ENCODE measurements around the gene NFATC2.

Gene NFATC2

GRCh38 chr20:51388227-51388626, 154.3 kb downstream of the NFATC2 start:
- peak; percentile 61 for DNase-seq

DNA sequence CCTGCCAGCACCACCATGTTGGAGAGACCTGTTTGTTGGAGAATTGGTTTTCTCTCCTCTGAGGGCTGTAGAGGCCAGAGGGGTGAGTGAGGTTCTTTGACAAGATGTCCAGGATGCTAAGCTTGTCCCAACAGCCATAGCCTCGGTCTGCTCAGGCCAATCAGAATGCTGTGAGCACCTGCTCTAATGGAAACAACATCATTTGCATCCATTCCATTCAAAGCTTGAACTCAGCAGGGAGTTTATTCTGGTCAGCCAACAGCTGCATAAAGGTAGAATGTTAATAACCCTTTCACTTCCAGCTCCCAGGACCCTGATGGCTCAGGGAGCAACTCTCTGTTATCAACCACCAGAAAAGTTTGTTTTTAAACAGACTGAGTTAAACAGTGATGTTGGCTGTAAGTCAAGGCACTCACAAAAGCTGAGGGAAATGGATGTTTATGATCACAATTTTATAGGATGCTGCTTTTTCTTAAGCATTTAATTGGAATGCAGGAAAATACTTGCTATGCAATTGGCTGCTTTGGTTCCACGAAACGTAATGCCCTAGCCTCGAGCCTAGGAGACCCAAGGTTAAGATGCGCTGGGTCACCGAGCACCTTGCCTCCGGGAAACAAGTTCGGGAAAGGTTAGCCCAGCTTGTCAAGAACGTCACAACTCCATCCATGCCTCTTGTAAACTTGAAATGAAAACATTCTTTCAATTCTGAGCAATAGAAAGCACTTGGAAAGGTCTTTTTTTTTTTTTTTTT, 155.2 kb downstream of the NFATC2 start:
- DNase-seq = no peak

- no peak for DNase-seq
These were observed 155.9 kb downstream of the NFATC2 start for GRCh38 chr20:51386586-51386985.

GRCh38 chr20:51385646-51386530, 156.6 kb downstream of the NFATC2 start:
- peak; percentile 38 for DNase-seq

DNA sequence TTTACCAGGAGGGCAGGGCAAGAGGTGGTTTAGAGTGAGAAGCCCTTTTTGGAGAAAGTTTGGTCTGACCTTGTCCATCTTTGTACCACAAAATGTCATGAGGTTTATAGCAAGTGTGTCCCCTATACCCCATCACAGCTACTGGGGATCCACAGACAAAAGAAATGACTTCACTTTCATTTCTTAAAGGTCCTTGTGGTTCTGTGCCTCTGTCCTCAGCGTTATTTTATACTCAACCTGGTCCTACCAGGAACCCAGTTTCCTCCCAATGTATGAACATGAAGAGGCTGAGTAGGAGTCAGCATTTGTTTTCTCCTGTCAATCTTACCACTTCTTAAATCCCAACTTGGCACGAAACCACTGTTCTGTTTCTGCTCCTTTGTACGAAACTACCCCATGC, 157.6 kb downstream of the NFATC2 start:
- DNase-seq = no peak

DNA sequence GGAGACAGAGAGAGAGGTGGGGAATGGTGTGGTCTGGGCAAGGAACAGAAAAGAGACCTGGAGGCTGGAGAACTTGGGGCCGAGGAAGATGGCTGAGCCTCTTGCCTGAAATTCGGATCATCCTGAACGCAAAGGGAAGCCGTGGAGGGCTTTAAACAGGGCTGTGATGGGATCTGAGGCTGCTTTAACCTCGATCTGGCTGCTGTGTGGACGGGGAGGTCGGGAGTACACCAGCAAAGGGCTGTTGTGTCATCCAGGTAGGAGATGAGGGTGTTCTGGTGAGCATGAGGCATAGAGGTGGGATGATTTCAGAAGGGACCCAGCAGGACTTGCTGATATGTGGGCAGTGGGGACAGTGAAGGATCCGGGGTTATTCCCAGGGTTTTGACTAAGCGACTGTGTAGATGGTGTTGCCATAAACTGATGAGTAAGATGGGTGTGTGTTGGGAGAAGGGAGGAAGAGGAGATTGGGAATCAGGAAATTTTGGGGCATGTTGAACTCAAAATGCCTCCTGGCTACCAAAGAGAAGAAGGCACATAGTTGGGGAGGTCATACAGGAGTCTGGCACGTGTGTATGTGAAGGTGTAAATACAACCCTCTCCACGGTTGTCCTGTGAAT, 158.5 kb downstream of the NFATC2 start:
- no peak for DNase-seq

DNA sequence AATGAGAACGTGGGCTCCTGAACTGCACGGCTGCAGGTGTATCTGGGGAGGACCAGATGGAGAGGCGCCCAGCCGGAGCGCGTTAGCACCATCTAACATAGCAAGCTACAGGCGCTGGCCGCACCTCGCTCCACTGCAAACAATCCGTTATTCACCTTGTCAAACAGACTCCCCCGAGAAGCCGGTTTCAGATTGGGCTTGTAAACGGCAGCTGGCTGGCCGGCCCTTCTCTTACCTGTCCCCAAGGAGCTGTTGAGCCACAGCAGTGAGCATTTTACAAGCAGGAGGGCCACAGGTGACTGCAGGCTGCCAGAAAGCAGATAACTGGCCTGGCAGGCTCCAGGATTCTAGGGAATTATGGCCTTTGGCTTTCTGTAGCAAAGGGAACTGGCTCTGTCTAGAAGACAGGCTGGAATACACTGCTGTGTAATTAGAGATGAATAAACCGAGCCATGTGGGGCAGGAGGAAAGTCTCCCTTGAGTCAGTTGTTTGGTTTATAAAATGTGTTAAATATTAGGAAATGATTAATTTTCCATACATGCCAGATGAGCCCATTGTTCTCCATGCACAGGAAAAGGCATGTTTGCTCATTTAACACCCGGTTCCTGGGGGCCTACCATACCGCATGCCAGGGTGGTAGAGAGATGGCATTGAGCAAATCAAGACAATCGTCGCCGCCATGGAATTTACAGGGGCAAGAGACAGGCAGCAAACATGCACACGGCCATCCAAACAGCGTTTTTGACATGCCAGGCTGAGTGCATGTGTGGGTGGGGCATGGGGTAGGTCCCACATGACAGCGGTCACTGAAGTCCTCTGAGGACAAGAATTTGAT, 159.3 kb downstream of the NFATC2 start:
- peak; percentile 36 for DNase-seq

- no peak for DNase-seq
These were observed 160.2 kb downstream of the NFATC2 start for GRCh38 chr20:51382111-51382985.

- DNase-seq = no peak
These were observed 161.0 kb downstream of the NFATC2 start for GRCh38 chr20:51381557-51381956.

- DNase-seq = no peak
These were observed 161.8 kb downstream of the NFATC2 start for GRCh38 chr20:51380401-51381385.

DNA sequence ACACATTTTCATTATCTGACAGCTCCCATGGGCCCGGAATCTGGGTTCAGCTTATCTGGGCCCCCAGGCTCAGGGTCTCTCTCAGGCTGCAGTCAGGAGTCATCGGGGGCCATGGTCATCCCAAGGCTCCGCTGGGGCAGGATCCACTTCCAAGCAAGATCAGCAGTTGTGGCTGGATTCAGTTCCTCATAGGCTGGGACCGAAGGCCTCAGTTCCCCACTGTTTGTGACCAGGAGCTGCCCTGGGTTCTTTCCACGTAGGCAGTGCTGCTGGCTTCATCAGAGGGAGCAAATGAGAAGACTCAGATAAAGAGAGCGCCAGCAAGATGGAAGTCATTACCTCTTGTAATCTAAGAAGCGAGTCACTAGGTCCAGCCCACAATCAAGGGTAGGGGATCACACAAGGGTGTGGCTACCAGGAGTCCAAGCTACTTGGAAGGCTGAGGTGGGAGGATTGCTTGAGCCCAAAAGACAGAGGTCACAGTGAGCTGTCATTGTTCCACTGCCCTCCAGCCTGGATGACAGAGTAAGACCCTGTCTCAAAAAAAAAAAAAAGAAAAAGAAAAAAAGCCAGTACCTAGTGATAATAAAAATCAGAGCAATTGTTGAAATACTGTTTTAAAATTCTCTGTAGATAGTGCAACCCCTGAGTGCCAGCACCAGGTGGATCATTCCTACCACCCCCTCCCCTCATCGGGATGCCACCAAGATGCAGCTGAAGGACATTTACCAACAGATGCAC, 162.7 kb downstream of the NFATC2 start:
- no peak for DNase-seq

DNA sequence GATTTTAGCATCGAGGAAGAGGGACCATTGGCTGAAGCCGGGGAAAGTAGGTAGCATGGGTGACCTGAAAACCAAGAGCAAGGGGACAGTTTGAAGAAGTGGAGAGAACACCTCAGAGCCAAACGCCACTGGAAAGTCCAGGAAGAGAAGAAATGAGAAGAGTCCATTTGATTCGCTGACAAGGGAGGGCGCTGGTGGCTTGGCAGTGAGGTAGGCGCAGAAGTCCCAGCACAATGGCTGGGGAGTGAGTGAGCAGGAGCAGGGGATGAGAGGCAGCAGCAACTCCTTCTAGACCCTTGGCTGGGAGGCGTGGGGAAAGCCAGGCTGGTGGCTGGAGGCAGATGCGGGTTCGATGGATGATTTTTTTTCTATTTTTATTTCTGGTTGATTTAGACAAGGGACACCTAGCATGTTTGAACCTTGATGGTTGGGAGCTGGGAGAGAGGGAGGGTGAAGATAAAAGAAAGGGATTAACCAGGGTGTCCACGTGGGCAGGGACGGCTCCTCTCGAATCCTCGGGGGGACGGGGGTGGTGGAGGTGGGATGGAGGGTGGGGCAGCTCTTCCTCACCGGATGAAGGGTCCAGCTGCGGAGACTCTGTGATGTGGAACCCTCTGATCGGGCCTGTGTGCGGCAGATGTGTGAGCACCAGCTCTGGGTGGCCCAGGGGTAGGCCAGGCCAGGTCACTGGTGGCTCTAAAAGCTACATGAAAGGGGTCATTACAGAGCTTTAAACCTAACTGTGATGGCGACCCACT, 164.2 kb downstream of the NFATC2 start:
- no peak for DNase-seq

- DNase-seq = no peak
These were observed 165.4 kb downstream of the NFATC2 start for GRCh38 chr20:51377132-51377531.

GRCh38 chr20:51376111-51376510, 166.4 kb downstream of the NFATC2 start:
- DNase-seq = no peak

- DNase-seq = no peak
These were observed 167.0 kb downstream of the NFATC2 start for GRCh38 chr20:51375561-51375960.

- no peak for DNase-seq
These were observed 167.6 kb downstream of the NFATC2 start for GRCh38 chr20:51374961-51375360.

DNA sequence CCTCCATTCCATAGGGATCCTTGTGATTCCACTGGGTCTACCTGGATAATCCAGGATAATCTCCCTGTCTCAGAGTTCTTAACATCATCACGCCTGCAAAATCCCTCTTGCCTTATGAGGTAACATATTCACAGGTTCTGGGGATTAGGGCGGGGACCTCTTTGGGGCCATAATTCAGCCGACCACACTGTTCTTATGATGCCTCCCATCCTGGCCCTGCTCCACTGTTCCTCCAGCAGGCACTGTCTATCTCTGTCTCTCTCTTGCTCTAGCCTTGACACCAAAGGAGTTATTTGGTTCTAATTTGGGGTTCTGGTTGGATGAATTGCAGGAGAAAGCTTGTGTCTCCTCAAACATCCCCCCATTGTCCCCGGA, 168.1 kb downstream of the NFATC2 start:
- no peak for DNase-seq

DNA sequence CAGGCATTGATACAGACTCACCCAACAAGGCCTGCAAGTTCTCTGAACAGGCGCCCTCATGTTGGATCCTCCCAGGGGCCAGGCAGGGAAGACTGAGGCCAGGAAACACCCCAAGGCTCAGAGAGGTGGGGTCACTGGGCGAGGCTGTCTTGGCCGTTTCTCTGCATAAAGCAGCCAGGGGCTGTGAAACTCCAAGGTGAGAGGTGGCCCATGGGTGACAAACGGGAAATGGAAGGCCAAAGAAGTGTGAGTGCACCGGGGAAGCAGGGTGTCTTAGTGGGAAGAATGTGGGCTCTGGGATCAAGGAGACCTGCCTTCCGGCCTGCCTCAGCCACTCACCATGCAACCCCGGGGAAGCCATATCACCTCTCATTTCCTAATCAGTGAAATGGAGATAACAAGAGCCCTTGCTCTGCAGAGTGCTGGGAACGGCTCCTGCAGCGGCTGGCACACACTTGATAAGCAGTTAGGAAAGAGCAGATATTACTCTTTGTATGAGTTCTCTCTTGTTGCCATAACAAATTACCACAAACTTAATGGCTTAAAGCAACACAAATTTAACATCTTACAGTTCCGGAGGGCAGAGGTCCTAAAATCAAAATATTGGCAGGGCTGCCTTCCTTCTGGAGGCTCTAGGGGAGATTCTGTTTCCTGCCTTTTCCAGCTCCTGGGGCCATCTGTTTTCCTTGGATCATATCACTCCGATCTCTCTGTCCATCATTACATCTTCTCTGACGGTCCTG, 168.6 kb downstream of the NFATC2 start:
- DNase-seq = no peak

Measured in fibroblast of skin of abdomen (primary cell).